ENCODE data around the gene WWOX. TPM values are rescaled to one million over a fixed set of nuclear protein-coding genes. Genes with fewer than 3 reads are reported as not detected.

Gene WWOX
- total RNA-seq, 1 donor from 2014 or later: 8.9 TPM

DNA sequence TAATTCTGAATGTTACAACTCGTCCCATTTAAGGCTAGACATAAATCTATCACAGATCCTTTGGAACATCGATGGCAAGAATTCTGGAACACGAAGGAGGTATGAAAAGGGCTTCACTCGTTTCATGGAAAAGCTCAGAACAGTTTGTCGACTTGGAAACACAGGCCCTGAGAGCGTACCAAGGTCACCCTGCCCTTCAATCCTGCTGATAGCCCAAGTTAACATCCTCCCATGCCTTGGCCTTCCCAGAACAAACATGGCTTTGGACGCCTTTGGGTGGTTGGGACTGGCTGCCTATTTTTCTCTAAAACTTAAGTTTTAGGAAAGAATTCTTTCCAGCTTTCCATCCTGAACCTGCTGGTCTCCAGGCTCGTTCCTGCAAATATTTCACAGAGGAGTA lies 1105.0 kb downstream of the WWOX start:
- no peak for DNase-seq
- Histone ChIP-seq H3K4me3 (no peak overlapping the region), H3K9me3 (replicated peaks) (no peaks in the 10 kb centered on the region), H3K36me3 (no peaks in the 10 kb centered on the region), H3K27me3 (ENCODE audit: low read depth) (no peaks in the 10 kb centered on the region), H3K27ac (replicated peaks) (no peak overlapping the region), H3K4me1 (no peaks in the 10 kb centered on the region)
- intact Hi-C loops (cut with micrococcal nuclease): no loop called here
- TF ChIP-seq, protein P1, sequence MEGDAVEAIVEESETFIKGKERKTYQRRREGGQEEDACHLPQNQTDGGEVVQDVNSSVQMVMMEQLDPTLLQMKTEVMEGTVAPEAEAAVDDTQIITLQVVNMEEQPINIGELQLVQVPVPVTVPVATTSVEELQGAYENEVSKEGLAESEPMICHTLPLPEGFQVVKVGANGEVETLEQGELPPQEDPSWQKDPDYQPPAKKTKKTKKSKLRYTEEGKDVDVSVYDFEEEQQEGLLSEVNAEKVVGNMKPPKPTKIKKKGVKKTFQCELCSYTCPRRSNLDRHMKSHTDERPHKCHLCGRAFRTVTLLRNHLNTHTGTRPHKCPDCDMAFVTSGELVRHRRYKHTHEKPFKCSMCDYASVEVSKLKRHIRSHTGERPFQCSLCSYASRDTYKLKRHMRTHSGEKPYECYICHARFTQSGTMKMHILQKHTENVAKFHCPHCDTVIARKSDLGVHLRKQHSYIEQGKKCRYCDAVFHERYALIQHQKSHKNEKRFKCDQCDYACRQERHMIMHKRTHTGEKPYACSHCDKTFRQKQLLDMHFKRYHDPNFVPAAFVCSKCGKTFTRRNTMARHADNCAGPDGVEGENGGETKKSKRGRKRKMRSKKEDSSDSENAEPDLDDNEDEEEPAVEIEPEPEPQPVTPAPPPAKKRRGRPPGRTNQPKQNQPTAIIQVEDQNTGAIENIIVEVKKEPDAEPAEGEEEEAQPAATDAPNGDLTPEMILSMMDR (IDR thresholded peaks at IDR 0.05; ENCODE audit: borderline replicate concordance): no peak

DNA sequence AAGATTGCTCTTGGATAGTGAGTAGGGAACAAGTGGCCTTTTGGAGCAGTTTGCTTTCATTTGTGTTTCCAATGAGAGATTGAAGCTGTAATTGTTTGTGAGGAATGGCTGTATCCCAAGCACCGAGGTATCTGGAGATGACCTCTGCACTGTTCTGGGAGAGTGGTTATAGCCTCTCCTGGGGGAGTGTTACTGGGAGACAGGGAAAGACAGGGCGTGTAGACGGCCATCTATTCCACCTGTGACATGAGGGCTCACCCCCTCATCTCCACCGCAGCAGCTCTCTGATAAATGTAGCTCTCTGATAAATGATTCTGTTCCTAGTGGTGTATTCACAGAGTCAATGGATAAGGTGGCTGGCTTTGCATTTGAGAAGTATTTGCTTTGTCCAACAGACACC lies 1107.4 kb downstream of the WWOX start:
- intact Hi-C loops (cut with micrococcal nuclease): no loop called here
- no peaks in the 10 kb centered on the region for H3K9me3 ChIP-seq (replicated peaks)
- no peaks in the 10 kb centered on the region for H3K4me1 ChIP-seq
- no peaks in the 10 kb centered on the region for H3K36me3 ChIP-seq
- no peak for DNase-seq
- no peak overlapping the region for H3K4me3 ChIP-seq
- H3K27me3 ChIP-seq (ENCODE audit: low read depth): no peaks in the 10 kb centered on the region
- TF ChIP-seq, protein P1 (IDR thresholded peaks at IDR 0.05; ENCODE audit: borderline replicate concordance): no peak
- H3K27ac ChIP-seq (replicated peaks): no peak overlapping the region

DNA sequence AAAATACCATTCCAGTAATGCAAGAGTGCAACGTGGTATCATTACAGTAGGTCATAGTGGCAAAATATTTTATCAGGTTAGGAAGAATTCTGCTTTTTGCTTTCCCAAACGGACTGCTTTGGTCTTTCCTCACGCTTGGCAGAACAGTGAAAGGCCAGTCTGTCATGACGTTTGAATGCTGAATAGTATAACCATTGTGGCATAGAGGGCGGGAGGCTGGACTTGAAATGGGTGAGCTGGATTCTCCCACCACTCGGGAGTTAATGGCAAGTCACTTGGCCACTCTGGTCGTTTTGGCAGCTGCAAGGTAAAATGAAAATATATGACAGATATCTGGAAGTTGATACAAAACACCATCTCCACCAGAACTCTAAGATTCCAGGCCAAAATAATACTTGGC lies 1109.9 kb downstream of the WWOX start:
- intact Hi-C loops (cut with micrococcal nuclease): no loop called here
- Histone ChIP-seq H3K27ac (replicated peaks) (no peak overlapping the region), H3K36me3 (no peaks in the 10 kb centered on the region), H3K9me3 (replicated peaks) (no peaks in the 10 kb centered on the region), H3K4me1 (no peaks in the 10 kb centered on the region), H3K27me3 (ENCODE audit: low read depth) (no peaks in the 10 kb centered on the region), H3K4me3 (no peak overlapping the region)
- TF ChIP-seq, protein P1 (IDR thresholded peaks at IDR 0.05; ENCODE audit: borderline replicate concordance): no peak
- no peak for DNase-seq

DNA sequence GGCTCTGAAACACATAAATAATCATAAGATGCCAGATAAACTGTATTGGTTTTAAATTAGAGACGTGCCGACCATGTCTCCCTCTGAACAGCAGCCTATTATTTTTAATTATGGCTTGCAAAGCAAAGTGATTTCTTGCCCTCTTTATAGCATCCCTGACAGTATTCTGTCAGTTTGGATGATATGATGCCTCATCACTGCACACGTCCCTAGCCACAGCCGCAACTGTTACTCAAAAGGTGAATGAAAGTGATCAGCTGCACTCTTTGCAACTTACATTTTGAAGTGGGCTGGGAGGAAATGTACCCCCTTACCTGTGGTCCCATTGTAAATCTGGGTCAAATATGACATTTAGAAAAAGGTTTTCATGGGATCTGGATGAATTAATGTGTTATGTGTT lies 1111.2 kb downstream of the WWOX start:
- TF ChIP-seq, protein P1 (IDR thresholded peaks at IDR 0.05; ENCODE audit: borderline replicate concordance): no peak
- Histone ChIP-seq H3K4me3 (no peak overlapping the region), H3K9me3 (replicated peaks) (no peaks in the 10 kb centered on the region), H3K27ac (replicated peaks) (no peak overlapping the region), H3K27me3 (ENCODE audit: low read depth) (no peaks in the 10 kb centered on the region), H3K4me1 (no peaks in the 10 kb centered on the region), H3K36me3 (no peaks in the 10 kb centered on the region)
- DNase-seq: no peak
- intact Hi-C loops (cut with micrococcal nuclease): no loop called here

DNA sequence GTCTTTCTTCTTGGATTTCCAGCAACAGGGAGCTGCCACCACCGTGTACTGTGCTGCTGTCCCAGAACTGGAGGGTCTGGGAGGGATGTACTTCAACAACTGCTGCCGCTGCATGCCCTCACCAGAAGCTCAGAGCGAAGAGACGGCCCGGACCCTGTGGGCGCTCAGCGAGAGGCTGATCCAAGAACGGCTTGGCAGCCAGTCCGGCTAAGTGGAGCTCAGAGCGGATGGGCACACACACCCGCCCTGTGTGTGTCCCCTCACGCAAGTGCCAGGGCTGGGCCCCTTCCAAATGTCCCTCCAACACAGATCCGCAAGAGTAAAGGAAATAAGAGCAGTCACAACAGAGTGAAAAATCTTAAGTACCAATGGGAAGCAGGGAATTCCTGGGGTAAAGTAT lies 1112.1 kb downstream of the WWOX start:
- no peak overlapping the region for H3K4me3 ChIP-seq
- no peak for DNase-seq
- intact Hi-C loops (cut with micrococcal nuclease): no loop called here

More for the DNA sequence above, 1112.1 kb downstream of the WWOX start:
- Histone ChIP-seq H3K9me3 (replicated peaks) (no peaks in the 10 kb centered on the region), H3K27me3 (ENCODE audit: low read depth) (no peaks in the 10 kb centered on the region), H3K36me3 (no peaks in the 10 kb centered on the region), H3K4me1 (no peaks in the 10 kb centered on the region), H3K27ac (replicated peaks) (no peak overlapping the region)
- TF ChIP-seq, protein P1 (IDR thresholded peaks at IDR 0.05; ENCODE audit: borderline replicate concordance): no peak

Measured in left ventricle myocardium inferior (tissue), 1 donor.